GM19372 (cell line): Measurements from ENCODE around the gene ZNF638.

Source experiments
- ATAC-seq: cut with Tn5 transposase; IDR thresholded peaks from one replicate; pipeline ENCODE4 v1.9.1; 2021; ENCODE audit warnings: mild to moderate bottlenecking, low read depth, moderate library complexity; ENCODE audit not compliant: unreplicated experiment

ZNF638 gene

GRCh38 chr2:71453404-71454220 is 122.0 kb downstream of the ZNF638 start, which contains the start of gene DYSF:
DYSF (plus strand) TSS chr2:71453561.
- no peak for ATAC-seq

- ATAC-seq = no peak
Observed at GRCh38 chr2:71454221-71455010, 122.8 kb downstream of the ZNF638 start.

GRCh38 chr2:71455011-71455740 is 123.6 kb downstream of the ZNF638 start:
- ATAC-seq = no peak

GRCh38 chr2:71455741-71456569 is 124.4 kb downstream of the ZNF638 start:
- no peak for ATAC-seq

- no peak for ATAC-seq
Observed at GRCh38 chr2:71456617-71457016, 125.0 kb downstream of the ZNF638 start.

GRCh38 chr2:71457123-71457915 is 125.7 kb downstream of the ZNF638 start:
- ATAC-seq = no peak

- no peak for ATAC-seq
Observed at GRCh38 chr2:71457923-71458322, 126.3 kb downstream of the ZNF638 start.

- ATAC-seq = no peak
Observed at GRCh38 chr2:71458413-71459083, 127.0 kb downstream of the ZNF638 start.

- no peak for ATAC-seq
Observed at GRCh38 chr2:71459084-71459431, 127.5 kb downstream of the ZNF638 start.

GRCh38 chr2:71460056-71460455 is 128.5 kb downstream of the ZNF638 start:
- no peak for ATAC-seq

GRCh38 chr2:71460595-71461303 is 129.2 kb downstream of the ZNF638 start:
- no peak for ATAC-seq

- no peak for ATAC-seq
Observed at GRCh38 chr2:71461304-71461671, 129.7 kb downstream of the ZNF638 start.

GRCh38 chr2:71462056-71462605 is 130.5 kb downstream of the ZNF638 start:
- ATAC-seq = no peak

- no peak for ATAC-seq
Observed at GRCh38 chr2:71462641-71463341, 131.2 kb downstream of the ZNF638 start.

- no peak for ATAC-seq
Observed at GRCh38 chr2:71463342-71463654, 131.7 kb downstream of the ZNF638 start.

- ATAC-seq = no peak
Observed at GRCh38 chr2:71464389-71464788, 132.8 kb downstream of the ZNF638 start.

GRCh38 chr2:71465356-71465755 is 133.8 kb downstream of the ZNF638 start:
- ATAC-seq = no peak

GRCh38 chr2:71465961-71466300 is 134.3 kb downstream of the ZNF638 start:
- ATAC-seq = no peak
